ENCODE data around the gene XPC.

GRCh38 chr3:14208168-14208567, 29.8 kb upstream of the XPC start:
- TF ChIP-seq CTCF (IDR thresholded peaks at IDR 0.05; ENCODE audit: insufficient read depth, low read length, poor library complexity, severe bottlenecking): no peak
- no peak for TF ChIP-seq EZH2phosphoT487 (conservative IDR thresholded peaks at IDR 0.05; ENCODE audit: low read length)

Data from SU-DHL-6 (cell line).